NCI-H82 (cell line): ENCODE data around the gene RGS10.

Source experiments
- DNase-seq: peaks from one replicate; lab custom pipeline; 2025; lab: John Stamatoyannopoulos, UW

Gene RGS10

GRCh38 chr10:119496273-119496672 lies 46.2 kb downstream of the RGS10 start:
- no peak for DNase-seq

GRCh38 chr10:119495545-119495944 lies 47.0 kb downstream of the RGS10 start:
- DNase-seq: no peak

DNA sequence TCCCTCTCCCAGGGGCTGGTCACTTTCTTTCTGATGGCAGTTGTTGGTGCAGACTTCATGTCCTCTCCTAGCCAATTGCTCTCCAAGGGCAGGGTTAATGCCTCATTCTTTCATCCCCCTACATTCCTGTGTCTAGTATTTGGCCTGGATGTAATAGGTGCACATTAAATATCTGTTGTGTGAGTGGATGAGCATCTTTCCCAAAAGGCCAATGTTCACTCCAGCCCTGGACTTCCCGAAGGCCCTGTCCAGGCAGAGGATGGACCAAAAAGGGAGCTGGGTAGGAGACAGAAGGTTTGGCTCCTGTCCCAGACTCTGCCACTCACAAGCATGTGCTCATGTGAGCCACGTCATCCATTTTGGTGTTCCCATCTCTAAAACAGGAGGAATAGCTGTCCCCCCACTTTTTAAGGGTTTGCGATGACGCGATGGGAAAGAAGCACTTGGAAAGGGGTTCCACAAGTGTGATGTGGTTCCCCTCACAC lies 47.5 kb downstream of the RGS10 start:
- DNase-seq: no peak

DNA sequence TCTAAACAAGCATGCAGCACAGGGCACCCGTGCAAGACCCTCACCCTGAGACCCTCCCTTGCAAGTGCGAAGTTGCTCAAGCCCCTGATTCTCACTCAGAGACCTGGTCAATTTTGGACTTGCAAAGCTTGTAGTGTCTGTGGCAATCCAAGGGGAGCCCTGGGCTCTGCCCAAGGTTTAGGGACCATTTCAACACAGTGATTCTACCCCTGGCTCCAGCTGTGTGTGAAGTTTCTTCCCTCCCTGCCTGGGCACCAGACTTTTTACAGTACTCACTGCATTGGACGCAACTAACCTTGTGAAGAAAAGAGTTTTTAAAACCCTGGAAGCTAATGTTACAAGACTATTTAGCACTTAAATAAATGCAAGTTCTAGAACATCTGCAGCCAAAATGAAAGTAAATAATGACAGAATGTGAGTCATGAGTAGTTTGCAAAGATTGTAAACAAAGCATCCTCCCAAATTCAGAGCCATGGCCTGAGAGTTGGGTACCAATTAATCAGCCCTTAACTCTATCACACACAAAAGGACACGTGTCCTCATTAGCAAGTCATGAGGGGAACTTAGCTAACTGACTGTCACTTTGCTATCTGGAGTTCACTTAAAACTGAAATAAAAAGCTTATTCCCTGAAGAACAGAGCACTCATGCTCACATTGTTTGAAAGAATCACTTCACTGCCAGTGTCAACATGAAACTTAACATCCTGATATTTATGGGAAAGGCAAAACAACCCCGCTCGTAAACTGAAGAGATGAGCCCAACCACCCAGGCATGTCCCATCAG lies 48.1 kb downstream of the RGS10 start:
- DNase-seq: no peak

DNA sequence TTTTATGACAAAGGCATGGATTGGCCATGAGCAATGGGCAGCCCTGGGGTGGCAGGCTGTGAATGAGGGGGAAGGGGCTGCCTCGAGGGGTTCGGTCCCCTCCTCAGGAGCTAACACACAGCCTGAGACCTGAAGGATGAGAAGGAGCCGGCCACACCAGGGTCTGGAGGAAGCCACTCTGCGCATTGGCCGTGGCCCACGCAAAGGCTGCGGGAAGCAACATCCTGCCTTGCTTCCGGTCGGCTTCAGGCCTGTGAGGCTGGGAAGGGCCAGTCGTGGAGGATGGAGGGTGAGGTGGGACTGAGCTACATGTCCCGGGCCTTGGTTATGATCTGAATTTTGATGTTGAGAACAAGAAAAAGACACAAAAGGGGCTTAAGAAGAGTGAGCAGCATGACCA lies 49.4 kb downstream of the RGS10 start:
- no peak for DNase-seq

DNA sequence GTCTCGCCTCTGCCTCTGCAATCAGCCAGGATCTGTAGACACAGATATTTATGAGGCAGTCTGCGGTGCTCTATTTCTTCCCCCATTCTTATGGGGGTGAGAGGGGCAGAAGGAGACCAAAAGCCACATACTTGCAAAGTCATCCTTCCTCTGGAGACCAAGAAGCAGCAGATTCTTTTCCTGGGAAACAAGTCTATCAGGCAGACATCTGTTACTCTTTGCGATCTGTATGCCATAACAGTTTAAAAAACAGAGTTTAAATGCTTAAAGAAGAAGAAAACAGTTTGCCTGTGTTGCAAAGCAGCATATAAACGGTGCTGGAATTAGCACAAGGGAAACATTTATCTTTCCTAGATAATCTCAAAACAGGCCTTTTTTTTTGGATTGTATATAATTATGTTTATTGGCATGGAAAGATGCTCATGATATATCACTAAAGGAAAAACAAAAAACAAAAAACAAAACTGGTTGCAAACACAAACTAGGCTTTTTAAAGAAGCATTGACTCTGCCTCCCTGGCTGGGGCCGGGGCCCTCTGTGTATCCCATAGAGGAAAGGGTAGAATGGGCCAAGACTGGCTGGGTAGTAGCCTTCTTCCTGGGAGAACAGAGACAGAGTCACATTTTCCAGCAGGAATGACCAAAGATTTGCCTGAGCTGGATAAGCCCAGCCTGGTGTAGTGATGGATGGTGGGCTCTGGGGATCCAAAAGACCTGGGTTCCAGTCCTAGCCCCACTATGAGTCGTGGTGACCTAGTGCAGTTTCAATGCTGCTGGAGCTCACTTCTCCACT lies 50.4 kb downstream of the RGS10 start:
- no peak for DNase-seq

- DNase-seq: no peak
Observed at GRCh38 chr10:119489991-119490326, 52.6 kb downstream of the RGS10 start.

- DNase-seq: no peak
Observed at GRCh38 chr10:119488675-119489074, 53.8 kb downstream of the RGS10 start.

DNA sequence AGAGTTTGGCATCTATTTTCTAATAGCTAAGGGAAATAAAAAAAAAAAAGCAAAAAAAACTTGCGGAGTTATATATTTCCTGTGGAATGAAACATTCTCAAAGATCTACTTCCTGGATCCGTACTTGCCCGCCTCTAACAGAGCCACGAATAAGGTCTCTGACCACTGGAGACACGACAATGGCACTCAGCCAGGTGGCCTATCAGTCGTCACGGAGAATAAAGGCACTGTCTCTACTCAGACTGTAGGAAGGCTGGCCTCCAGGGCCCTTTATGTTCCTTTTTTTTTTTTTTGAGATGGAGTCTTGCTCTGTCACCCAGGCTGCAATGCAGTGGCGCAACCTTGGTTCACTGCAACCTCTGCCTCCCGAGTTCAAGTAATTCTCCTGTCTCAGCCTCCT lies 58.7 kb downstream of the RGS10 start:
- DNase-seq: no peak

- DNase-seq: no peak
Observed at GRCh38 chr10:119483001-119483400, 59.5 kb downstream of the RGS10 start.

- no peak for DNase-seq
Observed at GRCh38 chr10:119481781-119482426, 60.6 kb downstream of the RGS10 start.

- DNase-seq: no peak
Observed at GRCh38 chr10:119480667-119481066, 61.9 kb downstream of the RGS10 start.

DNA sequence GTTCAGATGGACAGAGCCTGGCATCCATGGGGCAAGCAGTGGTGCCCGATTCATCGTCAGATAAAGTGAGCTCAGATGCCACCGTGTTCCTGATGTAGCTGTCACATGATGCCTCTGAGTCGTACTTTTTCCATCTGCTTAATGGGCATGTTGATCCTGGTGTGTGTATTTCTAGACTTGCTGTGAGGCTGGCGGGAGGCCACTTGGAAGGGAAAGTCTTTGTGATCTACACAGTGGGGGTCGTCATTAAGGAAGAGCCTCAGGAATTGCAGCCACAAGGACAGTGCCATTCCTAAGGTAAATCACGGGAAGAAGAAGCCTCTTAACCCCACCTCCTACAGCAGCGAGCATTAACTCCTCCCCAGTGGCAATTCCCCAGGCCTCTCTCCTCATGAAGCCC lies 63.0 kb downstream of the RGS10 start:
- no peak for DNase-seq

GRCh38 chr10:119478811-119479341 lies 63.6 kb downstream of the RGS10 start:
- no peak for DNase-seq

GRCh38 chr10:119478111-119478802 lies 64.3 kb downstream of the RGS10 start:
- DNase-seq: no peak

DNA sequence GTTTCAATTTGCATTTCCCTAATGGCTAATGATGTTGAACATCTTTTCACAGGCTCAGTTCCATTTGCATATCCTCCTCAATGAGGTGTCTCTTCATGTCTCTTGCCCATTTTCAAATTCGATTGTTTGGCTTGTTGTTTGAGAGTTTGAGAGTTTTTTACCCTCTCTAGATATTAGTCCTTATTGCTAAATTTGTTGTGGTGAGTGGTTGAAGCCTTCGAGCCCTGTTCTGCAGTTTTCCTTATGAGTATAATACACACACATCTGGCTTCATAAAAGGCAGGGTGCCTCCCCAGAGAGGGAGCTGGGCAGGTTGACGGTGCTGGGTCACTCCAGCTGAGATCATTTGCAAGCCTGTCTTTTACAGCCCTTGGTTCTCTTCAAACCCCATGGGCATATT lies 65.1 kb downstream of the RGS10 start:
- DNase-seq: no peak

DNA sequence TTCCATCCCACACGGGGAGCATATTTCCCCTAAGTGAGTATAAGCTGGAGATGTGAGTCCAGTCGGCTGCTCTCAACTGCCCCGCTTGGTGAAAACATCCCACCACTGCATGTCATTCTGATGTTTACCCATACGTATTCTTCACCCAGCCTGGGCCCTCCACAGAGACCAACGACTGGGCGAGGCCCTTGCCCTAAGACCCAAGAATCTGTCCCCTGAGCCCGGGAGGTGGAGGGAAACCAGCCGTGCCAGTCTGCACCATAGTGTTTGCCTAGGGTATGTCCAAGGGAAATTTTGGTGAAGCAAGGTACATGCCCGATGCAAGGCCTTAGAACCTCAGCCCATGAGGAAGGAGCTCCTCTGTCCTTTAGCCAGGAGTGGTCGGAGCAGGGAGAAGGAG lies 67.9 kb downstream of the RGS10 start:
- DNase-seq: no peak

GRCh38 chr10:119473771-119474170 lies 68.7 kb downstream of the RGS10 start:
- DNase-seq: no peak

GRCh38 chr10:119470920-119471702 lies 71.4 kb downstream of the RGS10 start:
- no peak for DNase-seq

DNA sequence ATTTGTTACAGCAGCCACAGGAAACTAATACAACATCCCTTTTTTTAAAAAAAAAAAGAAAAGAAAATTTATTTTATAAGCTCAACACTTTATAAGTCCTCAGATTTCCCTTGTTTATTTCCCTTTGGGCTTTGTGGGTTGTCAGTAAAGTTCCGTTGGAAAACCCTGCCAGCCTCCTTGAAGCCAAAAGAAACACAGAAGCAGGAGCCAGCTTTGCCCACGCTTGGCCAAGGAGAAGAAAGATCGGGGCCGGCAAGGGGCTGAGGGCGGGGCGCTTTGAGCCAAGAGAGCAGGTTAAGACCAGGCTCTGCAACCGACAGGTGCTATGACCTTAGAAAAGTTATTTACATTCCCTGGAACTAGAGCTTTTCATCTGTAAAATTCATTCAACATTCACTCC lies 72.7 kb downstream of the RGS10 start:
- DNase-seq: no peak

DNA sequence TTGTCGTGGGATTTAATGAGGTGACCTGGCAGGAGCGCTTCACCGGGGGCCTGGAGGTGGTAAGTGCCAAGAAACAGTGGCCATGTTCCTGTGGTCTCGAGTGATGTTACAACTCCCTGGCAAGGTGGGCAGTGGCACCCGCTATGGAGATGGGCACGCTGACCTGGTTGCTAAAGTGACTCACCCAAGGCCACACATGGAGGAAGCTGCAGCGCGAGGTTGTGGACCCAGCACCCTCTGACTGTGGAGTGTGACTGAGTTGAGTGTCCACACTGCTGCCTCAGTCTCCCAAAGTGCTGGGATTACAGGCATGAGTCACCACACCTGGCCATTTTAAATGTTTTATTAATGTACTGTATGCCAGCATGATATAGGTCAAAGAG lies 73.2 kb downstream of the RGS10 start:
- no peak for DNase-seq
